Activated T-cell treated with anti-CD3 and anti-CD28 coated beads, Interleukin-2, amount 50 U/mL, for 1 hour (primary cell): ENCODE measurements around the gene ARNT2.

Experiments
- DNase-seq: peaks from one replicate; pipeline ENCODE4 v3.0.0-alpha.2; 2020

Gene ARNT2

GRCh38 chr15:80414546-80415357 is 10.6 kb downstream of the ARNT2 start:
- DNase-seq, result no peak

- no peak for DNase-seq
Observed at GRCh38 chr15:80415358-80415670, 11.1 kb downstream of the ARNT2 start.

- DNase-seq, result no peak
Observed at GRCh38 chr15:80416702-80417101, 12.5 kb downstream of the ARNT2 start.

- no peak for DNase-seq
Observed at GRCh38 chr15:80418892-80419537, 14.8 kb downstream of the ARNT2 start.

GRCh38 chr15:80419546-80419945 is 15.4 kb downstream of the ARNT2 start:
- DNase-seq, result no peak

- DNase-seq, result no peak
Observed at GRCh38 chr15:80420658-80421057, 16.5 kb downstream of the ARNT2 start.

- DNase-seq, result no peak
Observed at GRCh38 chr15:80423215-80423614, 19.0 kb downstream of the ARNT2 start.

GRCh38 chr15:80424381-80424780 is 20.2 kb downstream of the ARNT2 start:
- DNase-seq, result no peak

GRCh38 chr15:80426316-80426715 is 22.1 kb downstream of the ARNT2 start:
- no peak for DNase-seq

- DNase-seq, result no peak
Observed at GRCh38 chr15:80429964-80430363, 25.8 kb downstream of the ARNT2 start.

- DNase-seq, result no peak
Observed at GRCh38 chr15:80431635-80432344, 27.6 kb downstream of the ARNT2 start.

GRCh38 chr15:80432345-80432702 is 28.1 kb downstream of the ARNT2 start:
- DNase-seq, result no peak

- no peak for DNase-seq
Observed at GRCh38 chr15:80433836-80434235, 29.7 kb downstream of the ARNT2 start.

GRCh38 chr15:80434926-80435720 is 30.9 kb downstream of the ARNT2 start:
- DNase-seq, result no peak

- no peak for DNase-seq
Observed at GRCh38 chr15:80436511-80437307, 32.5 kb downstream of the ARNT2 start.

GRCh38 chr15:80437334-80437891 is 33.2 kb downstream of the ARNT2 start:
- DNase-seq, result no peak

GRCh38 chr15:80439140-80439539 is 35.0 kb downstream of the ARNT2 start:
- no peak for DNase-seq

GRCh38 chr15:80440024-80440423 is 35.8 kb downstream of the ARNT2 start:
- no peak for DNase-seq

- no peak for DNase-seq
Observed at GRCh38 chr15:80441041-80441440, 36.9 kb downstream of the ARNT2 start.

GRCh38 chr15:80441714-80442113 is 37.5 kb downstream of the ARNT2 start:
- no peak for DNase-seq

GRCh38 chr15:80442728-80443403 is 38.7 kb downstream of the ARNT2 start:
- DNase-seq, result no peak
